Forelimb muscle (tissue), 1 donor: ENCODE results near the gene ISLR2. TPM values are rescaled to one million over a fixed set of nuclear protein-coding genes. Genes with fewer than 3 reads are reported as not detected.

Experiments
- DNase-seq: peaks from one replicate; pipeline ENCODE4 v3.0.0-alpha.2; 2013; ENCODE audit warnings: low read depth
- polyA plus RNA-seq: library from polyadenylated mRNA; unstranded; fragments of 120-200 nt; gene quantifications from one replicate; pipeline ENCODE4 v1.2.1, GENCODE V29; 2013; ENCODE audit not compliant: insufficient read length

The ISLR2 gene
- polyA plus RNA-seq, 1 donor, result 7.3 TPM

- DNase-seq, result no peak
These were observed 1.4 kb upstream of the ISLR2 start for GRCh38 chr15:74128785-74129585.

- no peak for DNase-seq
These were observed 716 bp upstream of the ISLR2 start for GRCh38 chr15:74129586-74130154.

GRCh38 chr15:74130849-74131627 lies 652 bp downstream of the ISLR2 start:
- no peak for DNase-seq

- no peak for DNase-seq
These were observed 1.4 kb downstream of the ISLR2 start for GRCh38 chr15:74131628-74132413.

- DNase-seq, result no peak
These were observed 2.6 kb downstream of the ISLR2 start for GRCh38 chr15:74132681-74133651.

GRCh38 chr15:74133694-74134386 lies 3.5 kb downstream of the ISLR2 start:
- DNase-seq, result no peak

GRCh38 chr15:74134387-74135027 lies 4.1 kb downstream of the ISLR2 start:
- no peak for DNase-seq

- no peak for DNase-seq
These were observed 4.7 kb downstream of the ISLR2 start for GRCh38 chr15:74135041-74135565.

GRCh38 chr15:74136540-74136813 lies 6.1 kb downstream of the ISLR2 start:
- no peak for DNase-seq

GRCh38 chr15:74136814-74137536 lies 6.6 kb downstream of the ISLR2 start:
- peak; percentile 22 for DNase-seq

- DNase-seq, result peak; percentile 26
These were observed 7.1 kb downstream of the ISLR2 start for GRCh38 chr15:74137537-74137894.

GRCh38 chr15:74138642-74139041 lies 8.3 kb downstream of the ISLR2 start:
- DNase-seq, result no peak

- no peak for DNase-seq
These were observed 11.2 kb downstream of the ISLR2 start for GRCh38 chr15:74141591-74141990.

- DNase-seq, result no peak
These were observed 13.9 kb downstream of the ISLR2 start for GRCh38 chr15:74144153-74144775.

GRCh38 chr15:74146277-74146800 lies 16.0 kb downstream of the ISLR2 start:
- DNase-seq, result no peak

- DNase-seq, result no peak
These were observed 16.7 kb downstream of the ISLR2 start for GRCh38 chr15:74147051-74147450.

- DNase-seq, result no peak
These were observed 25.5 kb downstream of the ISLR2 start for GRCh38 chr15:74155766-74156417.
